SU-DHL-6 (cell line): ENCODE results near the gene HMGB1.
"Not testable (repeated sequence)": the region's sequence is repeated elsewhere in the genome, so short reads cannot be mapped to it uniquely, and the experiment has no call there.

Experiments used
- H2AFZ ChIP-seq: fragments of 200-600 bp; sonication (generic); 2 replicates; pipeline ENCODE4 v1.6.1; 2014; ENCODE audit warnings: low read depth, mild to moderate bottlenecking, moderate library complexity, mixed read lengths, antibody characterized with exemption, low read length; ENCODE audit not compliant: severe bottlenecking
- H3F3A ChIP-seq: fragments of 200-600 bp; shearing (Covaris generic); 2 replicates; pipeline ENCODE4 v1.6.0; 2016; ENCODE audit warnings: antibody characterized with exemption, mild to moderate bottlenecking; ENCODE audit not compliant: insufficient read depth
- H3K27ac ChIP-seq: fragments of 200-600 bp; sonication (generic); 2 replicates; pipeline ENCODE4 v1.5.1; 2016; ENCODE audit warnings: low read depth, mild to moderate bottlenecking, low read length, moderate library complexity, mixed read lengths
- H3K27me3 ChIP-seq: fragments of 200-600 bp; sonication (generic), shearing (Covaris generic); 2 replicates; pipeline ENCODE4 v1.6.0; 2014; ENCODE audit warnings: mild to moderate bottlenecking, low read length
- H3K36me3 ChIP-seq: fragments of 200-600 bp; sonication (generic); 2 replicates; pipeline ENCODE4 v1.6.1; 2014; ENCODE audit warnings: mild to moderate bottlenecking, low read length, mixed read lengths
- H3K4me2 ChIP-seq: fragments of 300-600, 200-600 bp; shearing (Covaris generic), sonication (generic); 2 replicates; pipeline ENCODE4 v1.6.0; 2014; ENCODE audit warnings: low read length, low read depth, mild to moderate bottlenecking; ENCODE audit not compliant: poor library complexity, severe bottlenecking
- H3K4me3 ChIP-seq: fragments of 200-600 bp; sonication (generic); 2 replicates; pipeline ENCODE4 v1.5.1; 2014; ENCODE audit warnings: antibody characterized with exemption, low read length, mild to moderate bottlenecking, mixed read lengths; ENCODE audit not compliant: insufficient read depth, poor library complexity, severe bottlenecking
- H3K79me2 ChIP-seq: fragments of 200-600 bp; sonication (generic); 2 replicates; pipeline ENCODE4 v1.6.1; 2014; ENCODE audit warnings: mild to moderate bottlenecking, low read length, moderate library complexity; ENCODE audit not compliant: insufficient read depth
- H3K9ac ChIP-seq: fragments of 200-600 bp; sonication (generic); 2 replicates; pipeline ENCODE4 v1.7.0; 2014; ENCODE audit warnings: mild to moderate bottlenecking, low read length
- H3K9me2 ChIP-seq: fragments of 200-600 bp; sonication (generic); replicated peaks from 2 replicates; pipeline ENCODE4 v1.6.1; 2014; ENCODE audit warnings: low read length; ENCODE audit not compliant: insufficient read depth
- H3K9me3 ChIP-seq: fragments of 200-600 bp; sonication (generic); 2 replicates; pipeline ENCODE4 v1.6.1; 2014; ENCODE audit warnings: low read length, mixed read lengths; ENCODE audit not compliant: insufficient read depth
- H4K20me1 ChIP-seq: fragments of 200-600 bp; sonication (generic); 2 replicates; pipeline ENCODE4 v1.6.1; 2014; ENCODE audit warnings: low read depth, mild to moderate bottlenecking, antibody characterized with exemption, low read length, moderate library complexity, mixed read lengths
- EZH2phosphoT487 ChIP-seq: fragments of 200-600 bp; sonication (generic), shearing (Covaris generic); conservative IDR thresholded peaks from 2 replicates; pipeline ENCODE4 v1.6.1; 2018; ENCODE audit warnings: mild to moderate bottlenecking, antibody characterized with exemption, low read length, moderate library complexity, mixed read lengths
- TF ChIP-seq, protein P1 (sequence below): fragments of 200-600 bp; sonication (generic); IDR thresholded peaks from one replicate; pipeline ENCODE4 v1.5.1; 2017; ENCODE audit warnings: antibody characterized with exemption, mild to moderate bottlenecking, low read length, moderate library complexity; ENCODE audit not compliant: insufficient read depth, poor library complexity, severe bottlenecking

The HMGB1 gene

DNA sequence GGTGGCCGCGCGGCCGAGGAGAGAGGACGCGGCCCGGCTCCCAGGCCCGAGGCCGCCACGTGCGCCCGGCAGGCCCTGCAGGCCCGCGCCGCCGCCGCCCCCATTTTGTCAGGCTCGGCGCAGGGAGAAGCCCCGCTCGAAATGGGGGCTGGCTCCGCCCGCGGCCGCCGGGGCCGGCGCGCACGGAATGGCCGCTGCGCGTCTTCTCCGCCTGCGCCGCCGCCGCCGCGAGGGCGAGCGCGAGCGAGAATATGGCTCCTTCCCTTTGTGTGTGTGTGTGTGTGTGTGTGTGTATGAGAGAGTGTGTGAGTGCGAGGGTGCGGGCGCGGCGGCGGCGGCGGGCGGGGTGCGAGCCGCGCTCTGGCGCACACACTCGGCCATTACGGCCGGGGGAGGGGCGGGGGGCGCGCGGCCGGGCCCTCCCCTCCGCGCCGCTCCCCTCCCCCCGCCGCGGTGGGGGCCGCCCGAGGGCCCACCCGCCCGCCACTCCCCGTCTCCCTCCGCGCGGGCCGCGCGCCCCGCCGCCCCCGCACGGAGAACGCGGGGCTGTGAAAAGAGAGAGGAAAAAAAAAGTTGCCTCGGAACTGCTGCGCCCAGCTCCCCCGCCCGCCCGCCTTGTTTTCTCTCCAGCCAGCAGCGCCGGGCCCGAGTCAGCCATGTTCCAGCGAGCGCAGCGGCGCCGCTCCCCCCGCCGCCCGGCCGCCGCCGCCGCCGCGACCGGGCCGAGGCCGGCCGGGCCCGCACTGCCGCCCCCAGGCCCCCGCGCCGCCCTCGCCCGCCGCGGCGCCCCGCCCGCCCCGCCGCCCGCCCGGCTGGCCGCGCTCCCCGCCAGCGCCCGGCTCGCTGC lies 1.0 kb downstream of the HMGB1 start:
- no peaks in the 10 kb centered on the region; the same call in 1 of the 2 replicates for H4K20me1 ChIP-seq
- H3K27ac ChIP-seq, result peak overlapping the region; percentile 81
- peak overlapping the region; percentile 90 for H3K4me2 ChIP-seq
- peaks cover 53% of the 10 kb centered on the region for H3F3A ChIP-seq
- H3K79me2 ChIP-seq, result peaks cover 42% of the 10 kb centered on the region
- TF ChIP-seq, protein P1, sequence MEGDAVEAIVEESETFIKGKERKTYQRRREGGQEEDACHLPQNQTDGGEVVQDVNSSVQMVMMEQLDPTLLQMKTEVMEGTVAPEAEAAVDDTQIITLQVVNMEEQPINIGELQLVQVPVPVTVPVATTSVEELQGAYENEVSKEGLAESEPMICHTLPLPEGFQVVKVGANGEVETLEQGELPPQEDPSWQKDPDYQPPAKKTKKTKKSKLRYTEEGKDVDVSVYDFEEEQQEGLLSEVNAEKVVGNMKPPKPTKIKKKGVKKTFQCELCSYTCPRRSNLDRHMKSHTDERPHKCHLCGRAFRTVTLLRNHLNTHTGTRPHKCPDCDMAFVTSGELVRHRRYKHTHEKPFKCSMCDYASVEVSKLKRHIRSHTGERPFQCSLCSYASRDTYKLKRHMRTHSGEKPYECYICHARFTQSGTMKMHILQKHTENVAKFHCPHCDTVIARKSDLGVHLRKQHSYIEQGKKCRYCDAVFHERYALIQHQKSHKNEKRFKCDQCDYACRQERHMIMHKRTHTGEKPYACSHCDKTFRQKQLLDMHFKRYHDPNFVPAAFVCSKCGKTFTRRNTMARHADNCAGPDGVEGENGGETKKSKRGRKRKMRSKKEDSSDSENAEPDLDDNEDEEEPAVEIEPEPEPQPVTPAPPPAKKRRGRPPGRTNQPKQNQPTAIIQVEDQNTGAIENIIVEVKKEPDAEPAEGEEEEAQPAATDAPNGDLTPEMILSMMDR, result no peak
- no peak for TF ChIP-seq EZH2phosphoT487
- H2AFZ ChIP-seq, result no peak overlapping the region
- no peaks in the 10 kb centered on the region for H3K27me3 ChIP-seq
- H3K9me3 ChIP-seq, result no peaks in the 10 kb centered on the region
- H3K9ac ChIP-seq, result peak overlapping the region; percentile 82
- H3K36me3 ChIP-seq, result peaks cover 25% of the 10 kb centered on the region
- peak overlapping the region; percentile 69 for H3K4me3 ChIP-seq
- no peaks in the 10 kb centered on the region for H3K9me2 ChIP-seq

DNA sequence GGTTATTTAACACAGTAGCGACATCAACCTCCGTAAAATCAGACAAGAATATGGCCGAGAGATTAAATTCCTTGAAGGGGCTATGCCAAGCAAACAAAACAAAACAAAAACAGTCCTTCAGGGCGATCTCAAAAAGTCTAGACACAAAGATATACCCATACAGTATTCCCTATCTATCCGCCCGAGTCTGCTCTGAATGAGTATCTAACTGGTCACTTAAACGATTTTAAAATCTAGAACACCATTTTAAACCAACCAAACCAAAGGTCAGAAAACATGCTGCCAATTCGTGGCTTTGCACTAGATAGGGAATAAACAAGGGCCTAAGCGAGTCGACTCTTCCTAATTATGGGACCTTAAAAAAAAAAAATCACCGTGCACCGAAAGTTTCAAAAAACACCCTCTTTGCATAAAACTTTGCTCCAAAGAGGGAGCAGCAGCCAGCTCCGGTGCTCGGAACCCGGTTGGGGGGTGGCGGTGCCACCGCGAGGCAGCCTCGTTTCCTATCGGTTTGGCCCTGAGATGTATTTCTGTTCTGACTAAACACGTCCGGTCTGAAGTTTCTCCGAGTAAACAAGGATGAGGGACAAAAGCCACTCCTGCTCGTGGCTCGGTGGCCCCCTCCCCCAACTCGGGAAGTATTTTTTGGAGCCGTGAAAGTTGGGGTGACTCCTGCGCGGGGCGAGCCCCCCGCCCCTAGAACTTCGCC lies 1.8 kb downstream of the HMGB1 start:
- H3F3A ChIP-seq, result peaks cover 61% of the 10 kb centered on the region
- TF ChIP-seq EZH2phosphoT487, result no peak
- peak overlapping the region; percentile 81 for H3K27ac ChIP-seq
- peak overlapping the region; percentile 90 for H3K4me2 ChIP-seq
- H3K9me3 ChIP-seq, result no peaks in the 10 kb centered on the region
- peaks cover 32% of the 10 kb centered on the region for H3K36me3 ChIP-seq
- peaks cover 49% of the 10 kb centered on the region for H3K79me2 ChIP-seq
- H3K27me3 ChIP-seq, result no peaks in the 10 kb centered on the region
- H4K20me1 ChIP-seq, result no peaks in the 10 kb centered on the region; the same call in 1 of the 2 replicates
- H3K9me2 ChIP-seq, result no peaks in the 10 kb centered on the region
- H3K4me3 ChIP-seq, result peak overlapping the region; percentile 69
- no peak overlapping the region for H2AFZ ChIP-seq
- H3K9ac ChIP-seq, result peak overlapping the region; percentile 82

- peak overlapping the region; percentile 81; the same call in 1 of the 2 replicates for H3K27ac ChIP-seq
- not testable (repeated sequence) for H3K9me3 ChIP-seq, H4K20me1 ChIP-seq, H3K27me3 ChIP-seq, H3K4me3 ChIP-seq, H3K9ac ChIP-seq, H2AFZ ChIP-seq, H3K9me2 ChIP-seq
- H3F3A ChIP-seq, result peaks cover 71% of the 10 kb centered on the region
- peaks cover 40% of the 10 kb centered on the region for H3K36me3 ChIP-seq
- peak overlapping the region; percentile 90 for H3K4me2 ChIP-seq
- H3K79me2 ChIP-seq, result peaks cover 49% of the 10 kb centered on the region
Measured at GRCh38 chr13:30461279-30462066, 4.3 kb downstream of the HMGB1 start.

DNA sequence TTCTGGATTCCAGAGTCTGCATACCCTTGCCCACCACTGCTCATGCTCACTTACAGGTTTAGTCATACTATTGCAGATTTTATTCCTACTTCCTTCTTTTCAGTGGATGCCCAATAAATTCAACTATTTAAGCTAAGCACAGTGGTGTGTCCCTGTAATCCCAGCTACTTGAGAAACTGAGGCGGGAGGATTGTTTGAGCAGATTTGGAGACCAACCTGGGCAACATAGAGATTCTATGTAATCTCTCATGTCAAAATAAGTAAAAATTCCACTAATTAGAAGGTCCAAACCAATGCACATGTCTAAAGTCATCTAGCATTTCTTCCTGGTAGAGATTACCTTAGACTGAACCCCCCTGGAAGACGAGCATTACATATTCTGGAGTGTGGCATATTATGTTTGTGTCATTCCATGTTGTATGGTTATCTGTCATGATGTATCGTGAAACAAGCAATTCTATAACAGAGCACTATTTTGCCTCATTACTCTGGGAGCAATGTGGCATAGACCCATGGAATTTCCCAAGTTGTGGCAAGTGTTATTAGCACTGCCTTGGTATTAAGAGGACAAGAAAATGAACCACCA lies 8.3 kb downstream of the HMGB1 start:
- H2AFZ ChIP-seq, result no peak overlapping the region
- H3K27ac ChIP-seq, result peak overlapping the region; percentile 72
- H3F3A ChIP-seq, result peaks cover 81% of the 10 kb centered on the region
- H3K79me2 ChIP-seq, result peaks cover 18% of the 10 kb centered on the region
- H3K9me3 ChIP-seq, result no peaks in the 10 kb centered on the region
- H3K36me3 ChIP-seq, result peaks cover 30% of the 10 kb centered on the region
- H3K4me3 ChIP-seq, result no peak overlapping the region
- TF ChIP-seq, protein P1, result no peak
- TF ChIP-seq EZH2phosphoT487, result no peak
- H3K9me2 ChIP-seq, result no peaks in the 10 kb centered on the region
- no peak overlapping the region for H3K9ac ChIP-seq
- no peak overlapping the region for H3K4me2 ChIP-seq
- H4K20me1 ChIP-seq, result no peaks in the 10 kb centered on the region
- H3K27me3 ChIP-seq, result no peaks in the 10 kb centered on the region
